Glomerular visceral epithelial cell (primary cell): ENCODE results near the gene AMACR.
"Not testable (repeated sequence)": the region's sequence is repeated elsewhere in the genome, so short reads cannot be mapped to it uniquely, and the experiment has no call there.

ENCODE experiments used
- DNase-seq: peaks from one replicate; pipeline ENCODE4 v3.0.0-alpha.2; 2016; ENCODE audit errors: extremely low spot score

The AMACR gene

GRCh38 chr5:34037726-34038125 lies 29.9 kb upstream of the AMACR start:
- DNase-seq = no peak

GRCh38 chr5:34035756-34036155 lies 27.9 kb upstream of the AMACR start:
- DNase-seq = no peak

DNA sequence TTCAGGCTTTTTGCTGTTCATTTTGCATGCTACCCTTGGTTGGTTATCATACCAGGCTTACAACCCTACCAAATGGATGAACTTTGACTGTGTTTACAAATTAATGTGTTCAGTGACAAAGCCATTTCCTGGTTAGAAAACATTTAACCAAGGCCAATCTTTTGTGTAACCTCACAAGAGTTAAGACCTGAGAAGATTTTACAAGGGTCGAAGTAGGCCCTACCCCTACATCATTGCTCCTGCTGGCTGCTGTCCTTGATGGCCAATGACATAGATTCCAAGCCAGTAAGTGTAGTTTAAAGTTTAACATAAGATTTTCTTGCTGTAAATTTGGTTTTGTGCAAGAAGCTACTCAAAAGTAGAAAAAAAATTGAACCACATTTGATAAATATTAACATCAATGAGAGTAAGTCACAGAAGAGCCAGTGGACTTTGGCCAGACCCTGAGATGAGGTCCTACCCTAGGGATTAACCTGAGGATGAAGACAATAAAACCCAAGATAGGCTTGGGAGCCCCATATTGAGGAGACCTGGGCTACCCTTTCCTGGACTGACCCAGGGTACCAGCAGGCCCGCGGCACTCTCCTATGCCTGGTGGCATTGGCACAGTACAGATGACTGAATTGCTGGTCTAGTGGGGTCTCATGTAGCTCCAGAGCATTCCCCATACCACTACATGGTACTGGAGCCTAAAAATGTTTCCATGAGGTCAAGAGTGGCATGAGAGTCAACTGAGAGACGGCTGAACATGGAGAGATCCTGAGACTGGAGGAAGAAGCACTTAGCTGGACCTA lies 26.9 kb upstream of the AMACR start:
- DNase-seq = no peak

DNA sequence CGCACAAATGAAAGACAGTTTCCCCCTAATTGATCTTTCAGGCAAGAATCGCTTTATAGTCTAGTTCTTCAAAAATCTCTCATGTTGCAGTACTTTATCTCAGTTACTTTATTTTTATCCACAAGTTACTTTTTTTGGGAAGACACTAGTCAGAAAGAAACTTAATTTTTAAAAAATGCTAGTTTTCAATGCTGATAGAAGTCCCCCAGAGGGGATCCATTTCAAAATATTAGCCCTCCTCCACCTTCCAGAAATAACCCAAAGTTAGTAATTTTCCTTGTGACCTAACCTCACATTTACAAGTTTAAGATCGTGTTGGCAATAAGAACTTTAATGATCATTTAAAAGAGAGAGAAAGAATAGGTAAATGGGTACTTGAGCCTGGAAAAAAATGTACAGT lies 24.1 kb upstream of the AMACR start:
- no peak for DNase-seq

- DNase-seq = no peak
These were observed 23.3 kb upstream of the AMACR start for GRCh38 chr5:34031117-34031516.

DNA sequence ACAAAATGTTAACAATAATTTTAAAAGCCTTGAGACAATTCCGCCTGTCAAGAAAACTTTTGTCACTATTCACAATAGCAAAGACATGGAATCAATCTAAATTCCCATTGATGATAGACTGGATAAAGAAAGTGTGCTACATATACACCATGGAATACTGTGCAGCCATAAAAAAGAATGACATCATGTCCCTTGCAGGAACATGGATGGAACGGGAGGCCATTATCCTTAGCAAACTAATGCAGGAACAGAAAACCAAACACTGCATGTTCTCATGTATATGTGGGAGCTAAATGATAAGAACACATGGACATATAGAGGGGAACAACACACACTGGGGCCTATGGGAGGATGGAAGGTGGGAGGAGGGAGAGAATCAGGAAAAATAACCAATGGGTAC lies 22.7 kb upstream of the AMACR start:
- not testable (repeated sequence) for DNase-seq

- DNase-seq = no peak
These were observed 22.2 kb upstream of the AMACR start for GRCh38 chr5:34030048-34030447.

- no peak for DNase-seq
These were observed 20.5 kb upstream of the AMACR start for GRCh38 chr5:34028349-34028748.

- no peak for DNase-seq
These were observed 18.4 kb upstream of the AMACR start for GRCh38 chr5:34026089-34026761.

DNA sequence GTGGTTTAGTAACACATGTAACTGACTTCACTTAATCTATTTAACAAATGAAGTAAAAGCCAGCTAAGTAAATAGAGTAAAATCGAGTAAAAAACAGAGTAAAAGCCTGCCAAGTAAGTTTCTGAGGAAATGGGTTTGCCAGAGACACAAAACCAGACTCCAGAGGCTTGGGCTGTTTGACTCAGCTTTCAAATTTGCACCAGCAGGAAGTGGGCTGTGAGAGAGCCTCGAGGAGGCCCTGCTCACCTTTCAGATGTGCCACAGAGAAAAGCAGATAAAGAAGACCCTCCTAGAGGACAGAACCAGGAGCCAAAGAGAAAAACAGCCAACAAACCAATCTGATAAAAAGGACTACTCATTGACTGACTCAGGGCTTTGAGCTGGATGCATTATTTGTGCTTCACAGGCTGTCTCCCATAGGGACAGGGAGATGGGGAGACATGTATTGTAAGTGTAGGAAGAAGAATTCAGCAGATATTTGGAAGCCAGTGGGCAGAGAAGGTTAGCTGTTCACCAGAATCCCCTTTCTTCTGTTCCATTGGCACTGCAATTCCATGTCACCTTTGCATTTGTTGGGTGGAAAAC lies 14.4 kb upstream of the AMACR start:
- DNase-seq = no peak

GRCh38 chr5:34021334-34021733 lies 13.5 kb upstream of the AMACR start:
- DNase-seq = no peak

- no peak for DNase-seq
These were observed 12.9 kb upstream of the AMACR start for GRCh38 chr5:34020726-34021125.

- DNase-seq = no peak
These were observed 9.4 kb upstream of the AMACR start for GRCh38 chr5:34017254-34017653.

DNA sequence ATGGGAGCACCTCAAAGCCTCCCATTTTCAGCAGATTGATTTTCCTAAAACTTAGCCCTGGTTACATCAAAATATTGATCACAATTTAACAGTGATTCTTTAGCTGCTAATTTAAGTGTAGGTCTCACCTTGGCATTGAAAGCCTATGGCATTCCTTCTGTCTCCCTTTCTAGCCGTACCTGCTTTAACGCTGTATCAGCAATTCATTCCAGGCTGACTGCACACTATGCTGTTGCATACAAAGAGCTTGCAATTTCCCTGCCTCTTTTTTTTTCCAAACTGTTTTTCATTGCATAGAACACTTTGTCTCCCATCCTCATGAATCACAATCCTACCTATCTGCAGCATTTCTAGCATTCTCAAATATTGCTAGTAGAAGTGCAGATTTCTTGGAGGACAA lies 8.9 kb upstream of the AMACR start:
- no peak for DNase-seq

- DNase-seq = no peak
These were observed 8.4 kb upstream of the AMACR start for GRCh38 chr5:34016222-34016621.

- no peak for DNase-seq
These were observed 7.4 kb upstream of the AMACR start for GRCh38 chr5:34015120-34015822.

DNA sequence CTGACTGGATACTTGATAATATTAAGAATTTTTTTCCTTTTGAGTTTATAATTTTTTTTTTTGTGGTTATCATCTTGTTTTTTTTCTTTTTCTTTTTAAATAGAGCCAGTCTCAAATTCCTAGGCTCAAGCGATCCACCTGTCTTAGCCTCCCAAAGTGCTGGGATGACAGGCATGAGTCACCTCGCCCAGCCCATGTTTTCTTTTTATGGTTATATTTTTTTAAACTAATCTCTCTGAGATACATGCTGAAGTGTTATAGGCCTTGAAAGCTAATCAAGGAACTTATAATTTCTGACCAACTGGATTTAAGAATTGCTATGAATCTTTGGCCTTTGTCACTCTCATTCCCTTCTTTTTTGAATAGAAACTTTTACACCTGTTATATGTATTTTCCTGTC lies 6.8 kb upstream of the AMACR start:
- no peak for DNase-seq

DNA sequence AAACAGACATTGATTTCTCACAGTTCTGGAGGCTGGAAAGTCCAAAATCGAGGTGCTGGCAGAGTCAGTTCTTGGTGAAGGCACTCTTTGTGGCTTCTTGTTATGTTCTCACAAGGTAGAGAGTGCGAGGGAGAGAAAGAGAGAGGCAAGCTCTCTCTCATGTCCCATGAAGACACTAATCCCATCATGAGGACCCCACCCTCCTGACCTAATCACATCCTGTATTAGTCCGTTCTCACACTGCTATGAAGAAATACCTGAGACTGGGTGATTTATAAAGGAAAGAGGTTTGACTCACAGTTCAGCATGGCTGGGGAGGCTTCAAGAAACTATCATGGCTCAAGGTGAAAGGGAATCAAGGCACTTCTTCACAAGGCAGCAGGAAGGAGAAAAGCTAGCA lies 5.7 kb upstream of the AMACR start:
- no peak for DNase-seq

- no peak for DNase-seq
These were observed 4.9 kb upstream of the AMACR start for GRCh38 chr5:34012791-34013190.

DNA sequence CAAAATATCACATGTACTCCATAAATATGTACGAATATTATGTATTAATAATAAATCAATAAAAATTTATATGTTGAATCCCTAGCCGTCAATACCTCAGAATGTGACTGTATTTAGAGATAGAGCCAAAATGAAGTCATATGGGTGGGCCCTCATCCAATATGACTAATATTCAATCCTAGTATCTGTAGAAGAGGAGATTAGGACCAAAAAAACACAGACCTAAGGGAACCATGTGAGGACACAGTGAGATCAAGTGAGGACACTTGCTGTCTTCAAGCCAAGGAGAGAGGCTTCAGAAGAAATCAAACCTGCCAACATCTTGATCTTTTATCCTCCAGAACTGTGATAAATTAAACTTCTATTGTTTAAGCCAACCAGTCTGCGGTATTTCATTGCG lies 3.7 kb upstream of the AMACR start:
- no peak for DNase-seq

- not testable (repeated sequence) for DNase-seq
These were observed 2.3 kb upstream of the AMACR start for GRCh38 chr5:34010146-34010545.

DNA sequence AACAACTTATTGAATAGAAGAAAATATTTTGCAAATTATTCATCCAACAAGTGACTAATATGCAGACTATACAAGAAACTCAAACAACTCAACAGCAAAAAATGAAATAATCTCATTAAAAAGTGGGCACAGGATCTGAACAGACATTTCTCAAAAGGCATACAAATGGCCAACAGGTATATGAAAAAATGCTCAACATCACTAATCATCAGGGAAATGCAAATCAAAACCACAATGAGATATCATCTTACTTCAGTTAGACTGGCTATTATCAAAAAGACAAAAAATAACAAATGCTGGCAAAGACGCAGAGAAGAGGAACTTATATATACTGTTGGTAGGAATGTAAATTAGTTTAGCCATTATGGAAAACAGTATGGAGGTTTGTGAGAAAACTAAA lies 1.8 kb upstream of the AMACR start:
- no peak for DNase-seq

GRCh38 chr5:34008802-34009201 lies 952 bp upstream of the AMACR start:
- no peak for DNase-seq
